ENCODE results near the gene FAM107B.

GRCh38 chr10:14598809-14599764, 175.6 kb downstream of the FAM107B start:
- TF ChIP-seq GATA2 (IDR thresholded peaks at IDR 0.05; ENCODE audit: low read depth, low read length) (no peak), GATA3 (IDR thresholded peaks at IDR 0.05; ENCODE audit: low read depth, low read length) (no peak)
